GM18907 (cell line): ENCODE data around the gene CLDND1.
A peak's percentile ranks its signal among the peaks of the same experiment; 100 is the strongest.
"Not testable (repeated sequence)": the region's sequence is repeated elsewhere in the genome, so short reads cannot be mapped to it uniquely, and the experiment has no call there.

Experiments used
- ATAC-seq: cut with Tn5 transposase; IDR thresholded peaks from one replicate; pipeline ENCODE4 v1.9.1; 2021; ENCODE audit warnings: mild to moderate bottlenecking, moderate library complexity; ENCODE audit not compliant: unreplicated experiment

CLDND1 gene

GRCh38 chr3:98522544-98523281 lies at the start of gene CLDND1:
Gene CLDND1 (minus strand): TSS chr3:98522902. CDS start chr3:98521424, 1,478 bp downstream.
- peak; percentile 91 for ATAC-seq

- no peak for ATAC-seq
Measured at GRCh38 chr3:98568402-98568801, 45.7 kb upstream of the CLDND1 start.

- peak; percentile 29 for ATAC-seq
Measured at GRCh38 chr3:98567666-98568270, 45.1 kb upstream of the CLDND1 start.

GRCh38 chr3:98565843-98566242 lies 43.1 kb upstream of the CLDND1 start:
- no peak for ATAC-seq

GRCh38 chr3:98565237-98565643 lies 42.5 kb upstream of the CLDND1 start:
- ATAC-seq = no peak

GRCh38 chr3:98564282-98565005 lies 41.7 kb upstream of the CLDND1 start:
- peak; percentile 17 for ATAC-seq

- ATAC-seq = peak; percentile 64
Measured at GRCh38 chr3:98563661-98564281, 41.1 kb upstream of the CLDND1 start.

- ATAC-seq = peak; percentile 14
Measured at GRCh38 chr3:98561727-98562521, 39.2 kb upstream of the CLDND1 start.

- no peak for ATAC-seq
Measured at GRCh38 chr3:98560911-98561310, 38.2 kb upstream of the CLDND1 start.

GRCh38 chr3:98559769-98560168 lies 37.1 kb upstream of the CLDND1 start:
- ATAC-seq = not testable (repeated sequence)

GRCh38 chr3:98558100-98558827 lies 35.6 kb upstream of the CLDND1 start:
- ATAC-seq = no peak

- ATAC-seq = peak; percentile 18
Measured at GRCh38 chr3:98557324-98558010, 34.8 kb upstream of the CLDND1 start.

GRCh38 chr3:98556164-98557130 lies 33.7 kb upstream of the CLDND1 start:
- ATAC-seq = peak; percentile 85

GRCh38 chr3:98555025-98555379 lies 32.3 kb upstream of the CLDND1 start:
- ATAC-seq = no peak

- no peak for ATAC-seq
Measured at GRCh38 chr3:98554580-98554979, 31.9 kb upstream of the CLDND1 start.

- no peak for ATAC-seq
Measured at GRCh38 chr3:98553753-98554152, 31.1 kb upstream of the CLDND1 start.

GRCh38 chr3:98553021-98553563 lies 30.4 kb upstream of the CLDND1 start:
- ATAC-seq = no peak
